ENCODE results near the gene DTX3.
"Not testable (repeated sequence)": the region's sequence is repeated elsewhere in the genome, so short reads cannot be mapped to it uniquely, and the experiment has no call there.

DTX3 gene

GRCh38 chr12:57586128-57586527, 18.5 kb upstream of the DTX3 start:
- Mint-ChIP-seq H3K36me3 (ENCODE audit: insufficient read depth) (no peaks in the 10 kb centered on the region), H3K4me1 (peaks cover 15% of the 10 kb centered on the region), H3K27me3 (peaks cover 10% of the 10 kb centered on the region), H3K27ac (ENCODE audit: low read depth) (no peak overlapping the region), H3K4me3 (no peak overlapping the region), H3K9me3 (no peaks in the 10 kb centered on the region)
- DNase-seq (ENCODE audit: low spot score in 2 of 2) = no peak
- no peak for ATAC-seq (replicated peaks; ENCODE audit: extremely low read depth, poor library complexity, severe bottlenecking)

GRCh38 chr12:57586832-57587429, 17.7 kb upstream of the DTX3 start:
- H3K36me3 Mint-ChIP-seq (ENCODE audit: insufficient read depth) = peaks cover 2% of the 10 kb centered on the region
- no peak overlapping the region for H3K27ac Mint-ChIP-seq (ENCODE audit: low read depth)
- H3K4me1 Mint-ChIP-seq = peaks cover 21% of the 10 kb centered on the region
- ATAC-seq (replicated peaks; ENCODE audit: extremely low read depth, poor library complexity, severe bottlenecking) = no peak
- H3K27me3 Mint-ChIP-seq = peaks cover 10% of the 10 kb centered on the region
- H3K9me3 Mint-ChIP-seq = no peaks in the 10 kb centered on the region
- H3K4me3 Mint-ChIP-seq = no peak overlapping the region
- DNase-seq (ENCODE audit: low spot score in 2 of 2) = no peak

- H3K9me3 Mint-ChIP-seq; H3K4me3 Mint-ChIP-seq; ATAC-seq (replicated peaks; ENCODE audit: extremely low read depth, poor library complexity, severe bottlenecking); DNase-seq (ENCODE audit: low spot score in 2 of 2); H3K27me3 Mint-ChIP-seq; H3K36me3 Mint-ChIP-seq (ENCODE audit: insufficient read depth); H3K27ac Mint-ChIP-seq (ENCODE audit: low read depth): not testable (repeated sequence)
- peaks cover 35% of the 10 kb centered on the region for H3K4me1 Mint-ChIP-seq
Observed at GRCh38 chr12:57588951-57589610, 15.5 kb upstream of the DTX3 start.

- Mint-ChIP-seq H3K36me3 (ENCODE audit: insufficient read depth) (peaks cover 15% of the 10 kb centered on the region), H3K27me3 (no peaks in the 10 kb centered on the region), H3K4me1 (peaks cover 36% of the 10 kb centered on the region), H3K4me3 (peak overlapping the region; percentile 87), H3K27ac (ENCODE audit: low read depth) (peak overlapping the region; percentile 89), H3K9me3 (no peaks in the 10 kb centered on the region)
- peak; percentile 7 for ATAC-seq (replicated peaks; ENCODE audit: extremely low read depth, poor library complexity, severe bottlenecking)
- DNase-seq (ENCODE audit: low spot score in 2 of 2) = no peak
Observed at GRCh38 chr12:57590479-57590863, 14.2 kb upstream of the DTX3 start.

- no peaks in the 10 kb centered on the region for H3K27me3 Mint-ChIP-seq
- ATAC-seq (replicated peaks; ENCODE audit: extremely low read depth, poor library complexity, severe bottlenecking) (peak; percentile 76), DNase-seq (ENCODE audit: low spot score in 2 of 2) (peak; percentile 39 to 54)
- no peaks in the 10 kb centered on the region for H3K9me3 Mint-ChIP-seq
- H3K27ac Mint-ChIP-seq (ENCODE audit: low read depth) = peak within 1 kb of the TSS; percentile 89
- peaks cover 36% of the 10 kb centered on the region for H3K4me1 Mint-ChIP-seq
- H3K36me3 Mint-ChIP-seq (ENCODE audit: insufficient read depth) = peaks cover 20% of the 10 kb centered on the region
- peak within 1 kb of the TSS; percentile 87 for H3K4me3 Mint-ChIP-seq
Observed at GRCh38 chr12:57590864-57591781, 13.5 kb upstream of the DTX3 start, which contains the start of gene PIP4K2C. Gene PIP4K2C, plus strand, starts transcription at chr12:57591192. Its CDS starts 98 bp downstream, at chr12:57591290.

- peak overlapping the region; percentile 89 for H3K27ac Mint-ChIP-seq (ENCODE audit: low read depth)
- H3K9me3 Mint-ChIP-seq = no peaks in the 10 kb centered on the region
- H3K27me3 Mint-ChIP-seq = no peaks in the 10 kb centered on the region
- DNase-seq (ENCODE audit: low spot score in 2 of 2) (no peak), ATAC-seq (replicated peaks; ENCODE audit: extremely low read depth, poor library complexity, severe bottlenecking) (peak; percentile 10)
- H3K36me3 Mint-ChIP-seq (ENCODE audit: insufficient read depth) = peaks cover 26% of the 10 kb centered on the region
- H3K4me3 Mint-ChIP-seq = peak overlapping the region; percentile 87
- H3K4me1 Mint-ChIP-seq = peaks cover 36% of the 10 kb centered on the region
Observed at GRCh38 chr12:57591782-57592325, 12.8 kb upstream of the DTX3 start.

GRCh38 chr12:57592551-57593165, 12.0 kb upstream of the DTX3 start:
- peaks cover 33% of the 10 kb centered on the region for H3K36me3 Mint-ChIP-seq (ENCODE audit: insufficient read depth)
- no peak overlapping the region for H3K27ac Mint-ChIP-seq (ENCODE audit: low read depth)
- no peaks in the 10 kb centered on the region for H3K9me3 Mint-ChIP-seq
- DNase-seq (ENCODE audit: low spot score in 2 of 2) (no peak), ATAC-seq (replicated peaks; ENCODE audit: extremely low read depth, poor library complexity, severe bottlenecking) (no peak)
- peaks cover 36% of the 10 kb centered on the region for H3K4me1 Mint-ChIP-seq
- H3K27me3 Mint-ChIP-seq = no peaks in the 10 kb centered on the region
- peak overlapping the region; percentile 87 for H3K4me3 Mint-ChIP-seq

GRCh38 chr12:57593187-57593586, 11.4 kb upstream of the DTX3 start:
- H3K36me3 Mint-ChIP-seq (ENCODE audit: insufficient read depth) = peaks cover 35% of the 10 kb centered on the region
- DNase-seq (ENCODE audit: low spot score in 2 of 2) (no peak), ATAC-seq (replicated peaks; ENCODE audit: extremely low read depth, poor library complexity, severe bottlenecking) (no peak)
- no peaks in the 10 kb centered on the region for H3K9me3 Mint-ChIP-seq
- no peak overlapping the region for H3K4me3 Mint-ChIP-seq
- H3K27ac Mint-ChIP-seq (ENCODE audit: low read depth) = no peak overlapping the region
- H3K4me1 Mint-ChIP-seq = peaks cover 36% of the 10 kb centered on the region
- H3K27me3 Mint-ChIP-seq = no peaks in the 10 kb centered on the region

GRCh38 chr12:57600395-57600794, 4.2 kb upstream of the DTX3 start:
- Mint-ChIP-seq H3K36me3 (ENCODE audit: insufficient read depth) (peaks cover 41% of the 10 kb centered on the region), H3K4me3 (no peak overlapping the region), H3K9me3 (no peaks in the 10 kb centered on the region), H3K27ac (ENCODE audit: low read depth) (no peak overlapping the region), H3K27me3 (no peaks in the 10 kb centered on the region), H3K4me1 (peaks cover 30% of the 10 kb centered on the region)
- no peak for DNase-seq (ENCODE audit: low spot score in 2 of 2)
- ATAC-seq (replicated peaks; ENCODE audit: extremely low read depth, poor library complexity, severe bottlenecking) = no peak

- H3K36me3 Mint-ChIP-seq (ENCODE audit: insufficient read depth) = peaks cover 26% of the 10 kb centered on the region
- peaks cover 38% of the 10 kb centered on the region for H3K4me1 Mint-ChIP-seq
- DNase-seq (ENCODE audit: low spot score in 2 of 2) = no peak
- H3K27me3 Mint-ChIP-seq = no peaks in the 10 kb centered on the region
- H3K4me3 Mint-ChIP-seq = no peak overlapping the region
- no peak for ATAC-seq (replicated peaks; ENCODE audit: extremely low read depth, poor library complexity, severe bottlenecking)
- no peaks in the 10 kb centered on the region for H3K9me3 Mint-ChIP-seq
- H3K27ac Mint-ChIP-seq (ENCODE audit: low read depth) = peak overlapping the region; percentile 89
Observed at GRCh38 chr12:57602544-57602943, 2.1 kb upstream of the DTX3 start.

- peak overlapping the region; percentile 89 for H3K27ac Mint-ChIP-seq (ENCODE audit: low read depth)
- DNase-seq (ENCODE audit: low spot score in 2 of 2) = no peak
- H3K4me1 Mint-ChIP-seq = peaks cover 38% of the 10 kb centered on the region
- peak; percentile 71 for ATAC-seq (replicated peaks; ENCODE audit: extremely low read depth, poor library complexity, severe bottlenecking)
- no peaks in the 10 kb centered on the region for H3K9me3 Mint-ChIP-seq
- H3K4me3 Mint-ChIP-seq = peak overlapping the region; percentile 79
- no peaks in the 10 kb centered on the region for H3K27me3 Mint-ChIP-seq
- H3K36me3 Mint-ChIP-seq (ENCODE audit: insufficient read depth) = peaks cover 23% of the 10 kb centered on the region
Observed at GRCh38 chr12:57603324-57603723, 1.3 kb upstream of the DTX3 start.

- peaks cover 38% of the 10 kb centered on the region for H3K4me1 Mint-ChIP-seq
- ATAC-seq (replicated peaks; ENCODE audit: extremely low read depth, poor library complexity, severe bottlenecking) = no peak
Observed at GRCh38 chr12:57603815-57604453, 690 bp upstream of the DTX3 start.

More at GRCh38 chr12:57603815-57604453, 690 bp upstream of the DTX3 start:
- Mint-ChIP-seq H3K4me3 (peak overlapping the region; percentile 79), H3K27me3 (no peaks in the 10 kb centered on the region), H3K36me3 (ENCODE audit: insufficient read depth) (peaks cover 20% of the 10 kb centered on the region), H3K9me3 (no peaks in the 10 kb centered on the region), H3K27ac (ENCODE audit: low read depth) (peak overlapping the region; percentile 89)
- DNase-seq (ENCODE audit: low spot score in 2 of 2) = no peak
